Left colon (tissue), 2 donors: ENCODE results near the gene VPS18. TPM values are rescaled to one million over a fixed set of nuclear protein-coding genes. Genes with fewer than 3 reads are reported as not detected.
A peak's percentile ranks its signal among the peaks of the same experiment; 100 is the strongest.
"Not testable (repeated sequence)": the region's sequence is repeated elsewhere in the genome, so short reads cannot be mapped to it uniquely, and the experiment has no call there.

ENCODE experiments used
- ATAC-seq: fragments of 200-7000 bp; cut with Tn5 transposase; one replicate; pipeline ENCODE4 v1.9.1; 2020; ENCODE audit warnings: mild to moderate bottlenecking, moderate library complexity
- DNase-seq, 2 donors: peaks; one replicate each; pipeline ENCODE4 v3.0.0-alpha.2; 2020
- intact Hi-C, 2 donors: fragments of 100-400 bp; cut with DNase I in 1 of 2; cut with micrococcal nuclease in 1 of 2; formaldehyde crosslinking; loops; one replicate each; pipeline versions ENCODE4 v1.11.2 to v1.14.0; 2022; cut with DNase I, micrococcal nuclease
- long read RNA-seq: library from polyadenylated mRNA; unstranded; transcript quantifications from one replicate; pipeline ENCODE4 v2.0.0, GENCODE V29; 2021
- total RNA-seq, 2 donors: library from RNA; stranded (reverse); fragmentation: NEBNext Ultra II Directional; extraction: Animal tissue kit (Norgen Biotek cat#: 25700); gene quantifications; one replicate each; pipeline ENCODE4 v1.2.1, GENCODE V29; 2021
- donor health status: DM: no; HTN: no; CAD: no.
- donor health status: DM: yes; HTN: yes; CAD: no.

Gene VPS18
- total RNA-seq: 10 to 100 TPM; 20.8 to 20.9 TPM
- long read RNA-seq, transcript VPS18-201 (5 exons, 3,895 nt): major isoform, 12 of 43 reads
- long read RNA-seq, partial matches to known transcripts: 28 of 43 reads
- long read RNA-seq, other reads (novel, unspliced or antisense): 3 of 43 reads

- peak; percentile 98 to 99 for DNase-seq
- intact Hi-C loops: loop anchor here in 1 of 2 donors (5.0 kb wide), 1 partner anchor 37 kb away; no protein-coding TSS in a partner anchor
Observed at GRCh38 chr15:40893733-40894680, at the start of gene VPS18. TSS of gene VPS18 (plus strand) at chr15:40894450. CDS start at chr15:40894769, 319 bp downstream.

GRCh38 chr15:40844696-40845030 is 49.6 kb upstream of the VPS18 start:
- DNase-seq (peak; percentile 39 to 60), ATAC-seq (peak; percentile 12)
- intact Hi-C loops: no loop called here

More at GRCh38 chr15:40893733-40894680, at the start of gene VPS18:
- ATAC-seq: peak; percentile 85

GRCh38 chr15:40845036-40845435 is 49.2 kb upstream of the VPS18 start:
- intact Hi-C loops: no loop called here
- no peak for ATAC-seq
- DNase-seq: no peak

- ATAC-seq (peak; percentile 61), DNase-seq (peak; percentile 77 to 93)
- intact Hi-C loops: no loop called here
Observed at GRCh38 chr15:40845511-40846284, 48.6 kb upstream of the VPS18 start.

- ATAC-seq (peak; percentile 41), DNase-seq (peak in 1 of 2 donors; percentile 44)
- intact Hi-C loops: no loop called here
Observed at GRCh38 chr15:40846841-40847222, 47.4 kb upstream of the VPS18 start.

- ATAC-seq (peak; percentile 62), DNase-seq (peak; percentile 87 to 96)
- intact Hi-C loops: no loop called here
Observed at GRCh38 chr15:40847223-40847961, 46.9 kb upstream of the VPS18 start.

- intact Hi-C loops: no loop called here
- DNase-seq (peak in 1 of 2 donors; percentile 49), ATAC-seq (no peak)
Observed at GRCh38 chr15:40850576-40851112, 43.6 kb upstream of the VPS18 start.

GRCh38 chr15:40852529-40852928 is 41.7 kb upstream of the VPS18 start:
- peak; percentile 68 for ATAC-seq
- intact Hi-C loops: no loop called here
- peak; percentile 70 to 74 for DNase-seq

GRCh38 chr15:40853241-40853890 is 40.9 kb upstream of the VPS18 start:
- ATAC-seq (no peak), DNase-seq (peak in 1 of 2 donors; percentile 26)
- intact Hi-C loops: no loop called here

GRCh38 chr15:40854161-40854560 is 40.1 kb upstream of the VPS18 start:
- intact Hi-C loops: no loop called here
- peak in 1 of 2 donors; percentile 25 for DNase-seq
- no peak for ATAC-seq

- intact Hi-C loops: loop anchor here in 1 of 2 donors (5.0 kb wide), 1 partner anchor 37 kb away; the partner anchor contains the start of gene VPS18
- ATAC-seq (no peak), DNase-seq (peak in 1 of 2 donors; percentile 28)
Observed at GRCh38 chr15:40855706-40856234, 38.5 kb upstream of the VPS18 start.

- intact Hi-C loops: loop anchor here in 1 of 2 donors (5.0 kb wide), 1 partner anchor 36 kb away; the partner anchor contains the start of gene VPS18
- DNase-seq (peak in 1 of 2 donors; percentile 25), ATAC-seq (no peak)
Observed at GRCh38 chr15:40856746-40857145, 37.5 kb upstream of the VPS18 start.

GRCh38 chr15:40857601-40858341 is 36.5 kb upstream of the VPS18 start:
- intact Hi-C loops: loop anchor here in 1 of 2 donors (5.0 kb wide), 1 partner anchor 35 kb away; the partner anchor contains the start of gene VPS18
- peak; percentile 78 to 86 for DNase-seq

GRCh38 chr15:40858706-40859105 is 35.5 kb upstream of the VPS18 start:
- DNase-seq (no peak), ATAC-seq (no peak)
- intact Hi-C loops: loop anchor here in 1 of 2 donors (5.0 kb wide), 1 partner anchor 34 kb away; the partner anchor contains the start of gene VPS18

More at GRCh38 chr15:40857601-40858341, 36.5 kb upstream of the VPS18 start:
- peak; percentile 63 for ATAC-seq

- ATAC-seq (peak; percentile 56), DNase-seq (peak; percentile 87 to 93)
- intact Hi-C loops: loop anchor here in 1 of 2 donors (5.0 kb wide), 1 partner anchor 33 kb away; the partner anchor contains the start of gene VPS18
Observed at GRCh38 chr15:40859206-40859851, 34.9 kb upstream of the VPS18 start.

- intact Hi-C loops, DNase-seq, ATAC-seq: not testable (repeated sequence)
Observed at GRCh38 chr15:40861147-40861546, 33.1 kb upstream of the VPS18 start.
